Endothelial cell of umbilical vein (primary cell): Measurements from ENCODE around the gene ZBTB20. TPM values are rescaled to one million over a fixed set of nuclear protein-coding genes. Genes with fewer than 3 reads are reported as not detected.

Experiments used
- BruUV-seq: library from RNA; stranded (reverse); fragments of 400-500 nt; replicated peaks from 2 replicates; lab custom pipeline; 2021; lab: Mats Ljungman, UMichigan
- CTCF ChIA-PET: fragments of 300-600, 350-600 bp; sonication (Branson Sonifier 250); formaldehyde crosslinking; loops from one replicate; lab custom pipeline; 2021; ENCODE audit warnings: antibody characterized with exemption, inconsistent platforms; lab: Charles Lee
- POLR2A ChIA-PET: fragments of 300-600, 350-600 bp; sonication (Branson Sonifier 250); formaldehyde crosslinking; loops from one replicate; lab custom pipeline; 2021; ENCODE audit warnings: antibody characterized with exemption, inconsistent platforms; lab: Charles Lee
- DNase-seq: peaks from one replicate; pipeline ENCODE4 v3.0.0-alpha.2; 2011; ENCODE audit warnings: low read depth, low spot score
- FAIRE-seq: peaks from 2 replicates; lab custom pipeline; 2011; peaks lifted over from hg19 to GRCh38; lab: Jason Lieb, UNC
- H2AFZ ChIP-seq: 2 replicates; pipeline ENCODE4 v1.6.0; 2012; ENCODE audit warnings: low read depth, low read length, control low read depth, inconsistent platforms
- H3K27ac ChIP-seq: 2 replicates; pipeline ENCODE4 v1.5.1; 2011; ENCODE audit warnings: low read depth, mild to moderate bottlenecking, control low read depth, low read length, moderate library complexity; ENCODE audit not compliant: insufficient read depth
- H3K27me3 ChIP-seq, 2 experiments: 2 replicates each; pipeline versions ENCODE4 v1.6.0 to v1.6.1; 2011; ENCODE audit warnings: low read length in 2 of 2, mixed read lengths in 1 of 2; ENCODE audit not compliant: control insufficient read depth in 2 of 2, insufficient read depth in 2 of 2
- H3K36me3 ChIP-seq, 2 experiments: 2 replicates in 1 of 2; 3 replicates in 1 of 2; pipeline ENCODE4 v1.5.1; 2011; ENCODE audit warnings: low read length in 2 of 2, mild to moderate bottlenecking in 1 of 2, moderate library complexity in 1 of 2; ENCODE audit not compliant: control insufficient read depth in 2 of 2, insufficient read depth in 2 of 2; ENCODE audit errors: extremely low read depth in 1 of 2
- H3K4me1 ChIP-seq: 3 replicates; pipeline ENCODE4 v1.5.1; 2011; ENCODE audit warnings: mild to moderate bottlenecking, low read length; ENCODE audit not compliant: control insufficient read depth, insufficient read depth; ENCODE audit errors: extremely low read depth
- H3K4me2 ChIP-seq: 2 replicates; pipeline ENCODE4 v1.6.1; 2011; ENCODE audit warnings: low read length, control low read depth, mixed read lengths; ENCODE audit not compliant: insufficient read depth
- H3K4me3 ChIP-seq, 3 experiments: fragments of 200-600 bp in 1 of 3; sonication (generic), shearing (Covaris generic) in 1 of 3; replicated peaks in 1 of 3; 2 replicates each; pipeline ENCODE4 v1.5.1; 2011 to 2016; ENCODE audit warnings: control low read depth in 3 of 3, low read length in 3 of 3, mild to moderate bottlenecking in 2 of 3, inconsistent platforms in 1 of 3, low read depth in 1 of 3, moderate library complexity in 1 of 3; ENCODE audit not compliant: insufficient read depth in 1 of 3
- H3K79me2 ChIP-seq: 2 replicates; pipeline ENCODE4 v1.6.0; 2012; ENCODE audit warnings: low read length, inconsistent platforms; ENCODE audit not compliant: control insufficient read depth, insufficient read depth
- H3K9ac ChIP-seq: replicated peaks from 2 replicates; pipeline ENCODE3; 2011; ENCODE audit warnings: low read length, control low read depth; ENCODE audit not compliant: insufficient read depth; ENCODE audit errors: extremely low read depth
- H3K9me1 ChIP-seq: replicated peaks from 3 replicates; pipeline ENCODE4 v1.6.0; 2011; ENCODE audit warnings: mild to moderate bottlenecking, low read length; ENCODE audit not compliant: control insufficient read depth, insufficient read depth; ENCODE audit errors: extremely low read depth
- H3K9me3 ChIP-seq: replicated peaks from 2 replicates; pipeline ENCODE4 v1.5.1; 2012; ENCODE audit warnings: low read length, inconsistent platforms; ENCODE audit not compliant: control insufficient read depth, insufficient read depth
- H4K20me1 ChIP-seq: replicated peaks from 2 replicates; pipeline ENCODE3; 2011; ENCODE audit warnings: mild to moderate bottlenecking, low read length; ENCODE audit not compliant: control insufficient read depth, insufficient read depth; ENCODE audit errors: extremely low read depth
- CTCF ChIP-seq, 2 donors: IDR thresholded peaks; 1 replicate in 1 of 2; 2 replicates in 1 of 2; pipeline ENCODE4 v1.5.1; 2011; ENCODE audit warnings: low read length in 2 of 2, mild to moderate bottlenecking in 2 of 2, moderate library complexity in 2 of 2, control low read depth in 1 of 2, inconsistent platforms in 1 of 2, low read depth in 1 of 2; ENCODE audit not compliant: insufficient read depth in 1 of 2; ENCODE audit errors: extremely low read depth in 1 of 2
- EZH2 ChIP-seq: IDR thresholded peaks from 2 replicates; pipeline ENCODE4 v1.6.1; 2012; ENCODE audit warnings: borderline replicate concordance, low read depth, mild to moderate bottlenecking, moderate library complexity, low read length, inconsistent platforms; ENCODE audit not compliant: severe bottlenecking
- FOS ChIP-seq: IDR thresholded peaks from 2 replicates; pipeline ENCODE4 v1.6.1; 2011; ENCODE audit warnings: mild to moderate bottlenecking, low read length, moderate library complexity, borderline replicate concordance; ENCODE audit not compliant: insufficient read depth
- GATA2 ChIP-seq: IDR thresholded peaks from 2 replicates; pipeline ENCODE4 v1.7.0; 2011; ENCODE audit warnings: low read depth, mild to moderate bottlenecking, moderate library complexity, mixed read lengths, low read length; ENCODE audit not compliant: insufficient read length, insufficient read depth
- JUN ChIP-seq: IDR thresholded peaks from 2 replicates; pipeline ENCODE4 v1.6.1; 2011; ENCODE audit warnings: borderline replicate concordance, low read depth; ENCODE audit not compliant: insufficient read length, insufficient read depth
- MAX ChIP-seq: IDR thresholded peaks from 2 replicates; pipeline ENCODE4 v1.6.1; 2011; ENCODE audit not compliant: insufficient read depth, insufficient read length
- MYC ChIP-seq: IDR thresholded peaks from one replicate; pipeline ENCODE4 v1.6.1; 2011; ENCODE audit warnings: mild to moderate bottlenecking, low read depth, low read length
- POLR2A ChIP-seq: IDR thresholded peaks from 2 replicates; pipeline ENCODE4 v1.6.1; 2012; ENCODE audit warnings: low read depth, mild to moderate bottlenecking, control low read depth, low read length
- POLR2AphosphoS5 ChIP-seq: IDR thresholded peaks from 2 replicates; pipeline ENCODE4 v1.6.1; 2012; ENCODE audit warnings: low read depth, mild to moderate bottlenecking, control low read depth, low read length, moderate library complexity; ENCODE audit not compliant: insufficient read depth
- dilution Hi-C: fragments of 300-500 bp; cut with MboI; formaldehyde crosslinking; loops from one replicate; pipeline ENCODE4 v1.15.0; 2019; ENCODE audit warnings: low sequenced_read_pairs; ENCODE audit not compliant: extremely low pct_ligation_motif_present
- intact Hi-C: fragments of 100-400 bp; cut with micrococcal nuclease; formaldehyde crosslinking; loops from one replicate; pipeline ENCODE4 v1.10.0; 2022
- polyA plus RNA-seq, 4 experiments: library from polyadenylated mRNA; depleted of rRNA in 3 of 4; stranded (reverse) in 3 of 4; unstranded in 1 of 4; fragments of >200 nt; gene quantifications; 2 replicates each; pipeline versions ENCODE4 v1.2.1 to v1.2.3, GENCODE V29; 2011 to 2012; ENCODE audit warnings: missing spikeins in 1 of 4
- total RNA-seq: library from RNA; stranded (reverse); gene quantifications from 2 replicates; pipeline ENCODE4 v1.2.3, GENCODE V29; 2021

Gene ZBTB20
- total and polyA plus RNA-seq, 2 donors (not counting 3 experiments of a cell fraction or from before 2014, with no cell fraction given): 2.1 to 20.5 TPM

GRCh38 chr3:114597871-114598270, 549.2 kb downstream of the ZBTB20 start:
- H2AFZ ChIP-seq: no peak overlapping the region
- DNase-seq (no peak), FAIRE-seq (no peak)
- ChIA-PET POLR2A (no interaction called here), CTCF (interaction anchor here (1.0 to 1.7 kb wide), 5 partner anchors 12 to 73 kb away, joined by 3 to 5 read pairs (median 3); no protein-coding TSS in a partner anchor)
- H3K9me3 ChIP-seq: no peaks in the 10 kb centered on the region
- no peaks in the 10 kb centered on the region for H3K36me3 ChIP-seq
- H4K20me1 ChIP-seq: peaks cover 3% of the 10 kb centered on the region
- no peak overlapping the region for H3K27ac ChIP-seq
- H3K4me1 ChIP-seq: no peaks in the 10 kb centered on the region
- H3K9ac ChIP-seq: no peak overlapping the region
- H3K4me2 ChIP-seq: no peak overlapping the region
- H3K9me1 ChIP-seq: no peaks in the 10 kb centered on the region
- intact Hi-C loops (no loop called here), dilution Hi-C loops (no loop called here)
- no peaks in the 10 kb centered on the region for H3K27me3 ChIP-seq
- H3K79me2 ChIP-seq: no peaks in the 10 kb centered on the region
- H3K4me3 ChIP-seq: no peak overlapping the region
- TF ChIP-seq EZH2 (no peak), FOS (no peak), GATA2 (no peak), MYC (no peak), POLR2AphosphoS5 (no peak), MAX (no peak)
- BruUV-seq: no TSS peak

- no peak for DNase-seq
- no peaks in the 10 kb centered on the region for H3K9me1 ChIP-seq
- CTCF ChIA-PET: interaction anchor here (1.0 to 1.7 kb wide), 5 partner anchors 13 to 72 kb away, joined by 3 to 5 read pairs (median 3); no protein-coding TSS in a partner anchor
Observed at GRCh38 chr3:114597012-114597411, 550.1 kb downstream of the ZBTB20 start.

More at GRCh38 chr3:114597012-114597411, 550.1 kb downstream of the ZBTB20 start:
- FAIRE-seq: no peak
- Histone ChIP-seq H3K27ac (no peak overlapping the region), H3K9me3 (no peaks in the 10 kb centered on the region), H3K79me2 (no peaks in the 10 kb centered on the region), H3K4me3 (no peak overlapping the region), H4K20me1 (peaks cover 3% of the 10 kb centered on the region), H3K27me3 (no peaks in the 10 kb centered on the region), H3K4me2 (no peak overlapping the region), H3K4me1 (no peaks in the 10 kb centered on the region), H2AFZ (no peak overlapping the region), H3K36me3 (no peaks in the 10 kb centered on the region), H3K9ac (no peak overlapping the region)
- POLR2A ChIA-PET: no interaction called here
- intact Hi-C loops: no loop called here
- dilution Hi-C loops: no loop called here
- no TSS peak for BruUV-seq
- TF ChIP-seq FOS (no peak), JUN (no peak), MAX (no peak), CTCF (IDR thresholded peaks at IDR 0.05; ENCODE audit: extremely low read depth in 1 of 2, insufficient read depth in 1 of 2, low read depth in 1 of 2, low read length in 2 of 2) (no peak), EZH2 (no peak), POLR2A (no peak), GATA2 (no peak)
